HEK293 (cell line): ENCODE results near the gene C1orf198.

Experiments
- BCL6B ChIP-seq: fragments of 450-650 bp; formaldehyde crosslinking; IDR thresholded peaks from 2 replicates; pipeline ENCODE4 v1.5.1; 2017; ENCODE audit warnings: missing biosample characterization, missing genetic modification characterization
- CTCF ChIP-seq: fragments of 450-650 bp; formaldehyde crosslinking; IDR thresholded peaks from 2 replicates; pipeline ENCODE4 v1.5.1; 2016; ENCODE audit warnings: missing biosample characterization, missing genetic modification characterization
- EGR2 ChIP-seq: fragments of 450-650 bp; formaldehyde crosslinking; IDR thresholded peaks from 2 replicates; pipeline ENCODE4 v1.5.1; 2016; ENCODE audit warnings: low read depth, missing biosample characterization, missing genetic modification characterization
- ELK4 ChIP-seq: IDR thresholded peaks from 2 replicates; pipeline ENCODE4 v1.6.1; 2011; ENCODE audit warnings: mild to moderate bottlenecking, low read depth, low read length, borderline replicate concordance
- GLI4 ChIP-seq: fragments of 450-650 bp; formaldehyde crosslinking; IDR thresholded peaks from 2 replicates; pipeline ENCODE4 v1.5.1; 2016; ENCODE audit warnings: missing biosample characterization, missing genetic modification characterization
- GLIS1 ChIP-seq: fragments of 450-650 bp; formaldehyde crosslinking; IDR thresholded peaks from 2 replicates; pipeline ENCODE4 v1.5.1; 2016; ENCODE audit warnings: missing biosample characterization, missing genetic modification characterization
- IKZF3 ChIP-seq: fragments of 450-650 bp; IDR thresholded peaks from 2 replicates; pipeline ENCODE4 v1.5.0; 2018; ENCODE audit warnings: missing biosample characterization, mild to moderate bottlenecking, missing genetic modification characterization, moderate library complexity
- REST ChIP-seq: fragments of 450-650 bp; formaldehyde crosslinking; IDR thresholded peaks from 2 replicates; pipeline ENCODE4 v1.5.1; 2016; ENCODE audit warnings: missing biosample characterization, missing genetic modification characterization
- SP3 ChIP-seq: fragments of 450-650 bp; formaldehyde crosslinking; IDR thresholded peaks from 2 replicates; pipeline ENCODE4 v1.5.1; 2016; ENCODE audit warnings: missing biosample characterization, missing genetic modification characterization
- SP7 ChIP-seq: fragments of 450-650 bp; formaldehyde crosslinking; IDR thresholded peaks from 2 replicates; pipeline ENCODE4 v1.5.1; 2016; ENCODE audit warnings: missing biosample characterization, missing genetic modification characterization
- ZBTB1 ChIP-seq: fragments of 450-650 bp; formaldehyde crosslinking; IDR thresholded peaks from 2 replicates; pipeline ENCODE4 v1.5.1; 2016; ENCODE audit warnings: missing biosample characterization, missing genetic modification characterization
- ZBTB10 ChIP-seq: fragments of 450-650 bp; formaldehyde crosslinking; IDR thresholded peaks from 2 replicates; pipeline ENCODE4 v1.5.1; 2016; ENCODE audit warnings: missing biosample characterization, missing genetic modification characterization
- ZEB2 ChIP-seq: fragments of 450-650 bp; formaldehyde crosslinking; IDR thresholded peaks from 2 replicates; pipeline ENCODE4 v1.5.1; 2016; ENCODE audit warnings: missing biosample characterization, missing genetic modification characterization
- ZIC2 ChIP-seq: fragments of 450-650 bp; formaldehyde crosslinking; IDR thresholded peaks from 2 replicates; pipeline ENCODE4 v1.5.1; 2016; ENCODE audit warnings: missing biosample characterization, missing genetic modification characterization
- ZNF121 ChIP-seq: fragments of 450-650 bp; formaldehyde crosslinking; IDR thresholded peaks from 2 replicates; pipeline ENCODE4 v1.5.1; 2016; ENCODE audit warnings: missing biosample characterization, missing genetic modification characterization
- ZNF140 ChIP-seq: fragments of 450-650 bp; formaldehyde crosslinking; IDR thresholded peaks from 2 replicates; pipeline ENCODE4 v1.5.1; 2016; ENCODE audit warnings: missing biosample characterization, missing genetic modification characterization
- ZNF157 ChIP-seq: fragments of 450-650 bp; formaldehyde crosslinking; IDR thresholded peaks from 2 replicates; pipeline ENCODE4 v1.5.1; 2016; ENCODE audit warnings: missing biosample characterization, missing genetic modification characterization
- ZNF175 ChIP-seq: fragments of 450-650 bp; formaldehyde crosslinking; IDR thresholded peaks from 2 replicates; pipeline ENCODE4 v1.5.1; 2016; ENCODE audit warnings: missing biosample characterization, missing genetic modification characterization
- ZNF19 ChIP-seq: fragments of 450-650 bp; formaldehyde crosslinking; IDR thresholded peaks from 2 replicates; pipeline ENCODE4; 2016; ENCODE audit warnings: missing biosample characterization, missing genetic modification characterization, low read depth
- ZNF529 ChIP-seq: fragments of 450-650 bp; formaldehyde crosslinking; IDR thresholded peaks from 2 replicates; pipeline ENCODE4 v1.5.1; 2017; ENCODE audit warnings: missing genetic modification characterization, missing biosample characterization; ENCODE audit not compliant: insufficient replicate concordance
- ZNF549 ChIP-seq: fragments of 450-650 bp; IDR thresholded peaks from 2 replicates; pipeline ENCODE4 v1.5.1; 2018; ENCODE audit warnings: missing biosample characterization, missing genetic modification characterization, mild to moderate bottlenecking, inconsistent platforms, moderate library complexity
- ZNF561 ChIP-seq: fragments of 450-650 bp; IDR thresholded peaks from 2 replicates; pipeline ENCODE4 v1.5.1; 2018; ENCODE audit warnings: missing biosample characterization, missing genetic modification characterization, borderline replicate concordance
- ZNF692 ChIP-seq: fragments of 450-650 bp; formaldehyde crosslinking; IDR thresholded peaks from 2 replicates; pipeline ENCODE4 v1.5.1; 2016; ENCODE audit warnings: missing biosample characterization, missing genetic modification characterization
- ZNF791 ChIP-seq: fragments of 450-650 bp; formaldehyde crosslinking; IDR thresholded peaks from 2 replicates; pipeline ENCODE4 v1.5.1; 2016; ENCODE audit warnings: missing biosample characterization, missing genetic modification characterization
- ZNF830 ChIP-seq: fragments of 450-650 bp; IDR thresholded peaks from 2 replicates; pipeline ENCODE4 v1.5.0; 2018; ENCODE audit warnings: missing biosample characterization, missing genetic modification characterization, low read depth, mild to moderate bottlenecking, moderate library complexity
- ZSCAN30 ChIP-seq: fragments of 450-650 bp; IDR thresholded peaks from 2 replicates; pipeline ENCODE4 v1.5.1; 2018; ENCODE audit warnings: missing biosample characterization, mild to moderate bottlenecking, missing genetic modification characterization, moderate library complexity

C1orf198 gene

GRCh38 chr1:230867903-230868735 lies at the start of gene C1orf198 (continued):
- peak; percentile 94 for TF ChIP-seq ZNF692 (tag by site-specific recombination)
- no peak for TF ChIP-seq ZNF140
- TF ChIP-seq ZBTB10 (tag by site-specific recombination) = peak; percentile 77; the same call in 1 of the 2 replicates
- no peak for TF ChIP-seq ELK4
- peak; percentile 29; the same call in 1 of the 2 replicates for TF ChIP-seq CTCF
- peak; percentile 30; the same call in 1 of the 2 replicates for TF ChIP-seq GLIS1
- peak; percentile 74 for TF ChIP-seq ZIC2 (tag by site-specific recombination)
- TF ChIP-seq GLI4 (tag by site-specific recombination) = peak; percentile 80; the same call in 1 of the 2 replicates
- no peak for TF ChIP-seq BCL6B (tag by site-specific recombination)
- TF ChIP-seq ZEB2 = peak; percentile 64; the same call in 1 of the 2 replicates
- 0 out of 2 replicates have a peak, but pooled peaks have one; percentile 24 for TF ChIP-seq ZBTB1 (tag by site-specific recombination)
- TF ChIP-seq REST = peak; percentile 60; the same call in 1 of the 2 replicates
- no peak for TF ChIP-seq ZNF529 (tag by site-specific recombination)
- no peak for TF ChIP-seq ZNF549 (tag by site-specific recombination)
- TF ChIP-seq ZSCAN30 = no peak; the same call in none of the 2 replicates
- TF ChIP-seq ZNF19 (tag by site-specific recombination) = no peak
- no peak for TF ChIP-seq ZNF121
- no peak for TF ChIP-seq IKZF3 (tag by site-specific recombination)
- TF ChIP-seq ZNF157 (tag by site-specific recombination) = no peak
- TF ChIP-seq SP7 = peak; percentile 60
- peak; percentile 58 for TF ChIP-seq SP3 (tag by site-specific recombination)
- TF ChIP-seq ZNF561 = peak; percentile 92; the same call in 1 of the 2 replicates
- TF ChIP-seq ZNF791 (tag by site-specific recombination) = 0 out of 2 replicates have a peak, but pooled peaks have one; percentile 34
- peak; percentile 70 for TF ChIP-seq EGR2
- TF ChIP-seq ZNF830 (tag by site-specific recombination) = no peak
- TF ChIP-seq ZNF175 = no peak
